GM19023 (cell line): ENCODE data around the gene CCDC40.
"Not testable (repeated sequence)": the region's sequence is repeated elsewhere in the genome, so short reads cannot be mapped to it uniquely, and the experiment has no call there.

ENCODE experiments used
- ATAC-seq: cut with Tn5 transposase; IDR thresholded peaks from one replicate; pipeline ENCODE4 v1.9.1; 2021; ENCODE audit warnings: mild to moderate bottlenecking, moderate library complexity; ENCODE audit not compliant: unreplicated experiment

The CCDC40 gene, protein sequence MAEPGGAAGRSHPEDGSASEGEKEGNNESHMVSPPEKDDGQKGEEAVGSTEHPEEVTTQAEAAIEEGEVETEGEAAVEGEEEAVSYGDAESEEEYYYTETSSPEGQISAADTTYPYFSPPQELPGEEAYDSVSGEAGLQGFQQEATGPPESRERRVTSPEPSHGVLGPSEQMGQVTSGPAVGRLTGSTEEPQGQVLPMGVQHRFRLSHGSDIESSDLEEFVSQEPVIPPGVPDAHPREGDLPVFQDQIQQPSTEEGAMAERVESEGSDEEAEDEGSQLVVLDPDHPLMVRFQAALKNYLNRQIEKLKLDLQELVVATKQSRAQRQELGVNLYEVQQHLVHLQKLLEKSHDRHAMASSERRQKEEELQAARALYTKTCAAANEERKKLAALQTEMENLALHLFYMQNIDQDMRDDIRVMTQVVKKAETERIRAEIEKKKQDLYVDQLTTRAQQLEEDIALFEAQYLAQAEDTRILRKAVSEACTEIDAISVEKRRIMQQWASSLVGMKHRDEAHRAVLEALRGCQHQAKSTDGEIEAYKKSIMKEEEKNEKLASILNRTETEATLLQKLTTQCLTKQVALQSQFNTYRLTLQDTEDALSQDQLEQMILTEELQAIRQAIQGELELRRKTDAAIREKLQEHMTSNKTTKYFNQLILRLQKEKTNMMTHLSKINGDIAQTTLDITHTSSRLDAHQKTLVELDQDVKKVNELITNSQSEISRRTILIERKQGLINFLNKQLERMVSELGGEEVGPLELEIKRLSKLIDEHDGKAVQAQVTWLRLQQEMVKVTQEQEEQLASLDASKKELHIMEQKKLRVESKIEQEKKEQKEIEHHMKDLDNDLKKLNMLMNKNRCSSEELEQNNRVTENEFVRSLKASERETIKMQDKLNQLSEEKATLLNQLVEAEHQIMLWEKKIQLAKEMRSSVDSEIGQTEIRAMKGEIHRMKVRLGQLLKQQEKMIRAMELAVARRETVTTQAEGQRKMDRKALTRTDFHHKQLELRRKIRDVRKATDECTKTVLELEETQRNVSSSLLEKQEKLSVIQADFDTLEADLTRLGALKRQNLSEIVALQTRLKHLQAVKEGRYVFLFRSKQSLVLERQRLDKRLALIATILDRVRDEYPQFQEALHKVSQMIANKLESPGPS

GRCh38 chr17:80035937-80036714 is at the start of gene CCDC40:
TSS of gene CCDC40 (plus strand) at chr17:80036642. CDS start at chr17:80036663, 21 bp downstream.
- ATAC-seq, result peak; percentile 79

- ATAC-seq, result no peak
Observed at GRCh38 chr17:79987187-79987934, 49.1 kb upstream of the CCDC40 start.

DNA sequence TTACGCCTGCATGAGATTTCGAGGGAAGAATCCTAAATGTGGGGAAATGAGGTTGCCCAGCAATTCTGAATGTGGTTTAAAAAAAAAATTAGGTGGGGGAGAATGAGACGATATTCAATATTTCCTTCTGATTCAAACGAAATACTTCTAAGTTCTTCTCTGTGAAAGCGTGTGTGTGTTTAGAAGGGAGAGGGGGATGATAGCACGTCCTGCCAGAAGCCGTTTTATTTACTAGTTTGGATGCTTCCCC is 48.6 kb upstream of the CCDC40 start:
- no peak for ATAC-seq

- ATAC-seq, result no peak
Observed at GRCh38 chr17:79988185-79988971, 48.1 kb upstream of the CCDC40 start.

DNA sequence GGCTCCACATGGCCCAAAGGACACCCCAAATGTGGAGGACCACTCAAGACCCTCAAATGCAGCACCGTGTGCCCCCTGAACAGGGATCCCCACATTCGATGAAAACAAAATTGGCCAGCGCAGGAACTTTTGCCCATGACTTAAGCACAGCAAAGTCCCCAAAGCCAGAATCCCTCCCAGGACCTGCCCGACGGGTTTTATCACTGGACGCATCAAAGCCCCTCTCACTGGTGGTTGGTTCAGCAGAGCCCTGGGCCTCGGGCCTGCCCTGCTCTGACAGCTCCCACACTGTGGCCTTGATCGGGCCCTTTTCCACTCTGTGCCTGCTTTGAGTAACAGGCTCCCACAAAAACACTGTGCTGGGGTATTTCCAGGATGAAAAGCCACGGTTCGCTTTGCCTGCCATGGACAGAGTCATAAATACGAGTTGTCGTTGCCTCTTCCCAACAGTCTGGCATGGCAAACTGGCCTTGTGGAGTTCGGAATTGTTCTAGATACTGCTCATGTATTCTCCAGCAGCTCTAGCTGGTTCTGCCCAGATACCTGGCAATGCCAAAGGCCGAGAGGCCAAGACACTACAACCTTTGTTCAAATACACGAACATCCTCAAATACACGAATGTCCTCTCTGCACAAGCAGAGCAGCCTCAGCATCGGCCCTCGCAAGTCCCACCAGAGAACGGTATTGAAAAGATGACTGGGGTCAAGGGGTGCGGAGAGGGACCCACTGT is 47.2 kb upstream of the CCDC40 start:
- no peak for ATAC-seq

DNA sequence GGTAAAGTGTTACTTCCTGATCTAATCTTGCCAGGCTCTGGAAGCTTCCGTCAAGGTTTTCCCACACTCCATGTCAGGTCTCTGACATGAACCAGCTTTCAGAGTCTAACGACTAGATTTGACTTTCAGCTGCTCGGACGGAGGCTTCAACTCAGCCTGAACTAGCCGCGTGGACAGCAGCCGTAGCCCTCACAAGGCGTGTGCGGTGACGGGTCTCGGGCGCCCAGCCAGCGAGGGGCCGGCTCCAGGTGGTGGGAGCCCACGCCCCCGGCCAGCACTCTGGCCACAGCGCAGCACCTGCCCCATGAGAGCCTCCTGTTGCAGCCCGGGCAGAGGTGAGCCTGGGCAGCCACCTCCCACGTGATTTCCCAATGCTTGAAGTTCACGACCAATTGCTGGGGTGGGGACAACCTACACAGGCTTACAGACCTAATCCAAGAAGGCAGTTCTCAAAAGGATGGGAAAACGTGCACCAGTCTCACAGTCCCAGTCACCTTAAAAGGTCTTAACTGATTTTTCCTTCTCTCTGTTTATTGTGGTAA is 46.3 kb upstream of the CCDC40 start:
- no peak for ATAC-seq

- ATAC-seq, result no peak
Observed at GRCh38 chr17:79990704-79991103, 45.7 kb upstream of the CCDC40 start.

- no peak for ATAC-seq
Observed at GRCh38 chr17:79991140-79991923, 45.1 kb upstream of the CCDC40 start.

- ATAC-seq, result no peak
Observed at GRCh38 chr17:79991924-79992648, 44.4 kb upstream of the CCDC40 start.

DNA sequence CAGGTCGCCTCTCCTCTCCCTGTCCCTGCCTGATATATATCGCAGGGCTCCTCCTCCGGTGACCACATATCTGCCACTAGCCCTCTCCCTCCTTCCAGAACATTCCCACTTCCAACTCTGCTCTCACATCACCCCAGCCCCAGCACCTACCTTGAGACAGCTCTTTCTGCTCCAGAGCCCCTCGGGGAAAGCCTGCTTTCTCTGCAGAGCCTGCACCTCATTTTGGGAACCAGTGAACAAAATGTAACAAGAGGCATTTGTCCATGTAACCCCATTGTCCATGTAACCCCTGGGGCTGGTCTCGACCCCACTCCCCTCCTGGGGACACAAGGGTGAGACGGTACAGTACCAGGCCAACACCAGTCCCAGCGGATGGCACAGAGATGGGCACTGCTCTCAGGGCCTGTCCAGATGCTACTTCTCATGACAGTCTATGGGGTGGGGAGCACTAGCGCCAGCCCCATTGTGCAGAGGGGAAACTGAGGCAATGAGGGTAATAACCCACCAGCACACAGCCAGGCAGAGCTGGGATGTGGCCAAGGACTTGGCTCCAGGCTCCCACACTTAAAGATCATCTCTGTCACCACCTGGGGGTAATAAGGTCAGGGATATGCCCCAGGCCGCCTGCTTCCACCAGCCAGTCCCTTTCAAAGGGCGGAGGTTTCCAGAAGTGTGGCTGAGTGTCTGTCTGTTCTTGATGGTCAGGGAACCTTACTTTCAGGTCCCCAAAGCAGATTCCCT is 43.6 kb upstream of the CCDC40 start:
- ATAC-seq, result no peak

GRCh38 chr17:79993390-79994227 is 42.8 kb upstream of the CCDC40 start:
- ATAC-seq, result no peak

DNA sequence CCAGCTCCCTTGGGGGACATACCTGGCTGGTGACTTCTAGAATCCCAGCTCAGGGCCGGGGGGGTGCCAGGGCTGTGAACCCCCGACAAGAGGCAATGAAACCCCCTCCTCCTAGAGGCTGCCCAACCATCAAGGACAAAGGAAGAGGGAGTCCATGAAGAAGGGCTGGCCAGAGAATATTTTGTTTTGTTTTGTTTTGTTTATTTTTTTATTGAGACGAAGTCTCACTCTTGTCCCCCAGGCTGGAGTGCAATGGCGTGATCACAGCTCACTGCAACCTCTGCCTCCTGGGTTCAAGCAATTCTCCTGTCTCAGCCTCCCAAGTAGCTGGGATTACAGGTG is 42.2 kb upstream of the CCDC40 start:
- not testable (repeated sequence) for ATAC-seq

DNA sequence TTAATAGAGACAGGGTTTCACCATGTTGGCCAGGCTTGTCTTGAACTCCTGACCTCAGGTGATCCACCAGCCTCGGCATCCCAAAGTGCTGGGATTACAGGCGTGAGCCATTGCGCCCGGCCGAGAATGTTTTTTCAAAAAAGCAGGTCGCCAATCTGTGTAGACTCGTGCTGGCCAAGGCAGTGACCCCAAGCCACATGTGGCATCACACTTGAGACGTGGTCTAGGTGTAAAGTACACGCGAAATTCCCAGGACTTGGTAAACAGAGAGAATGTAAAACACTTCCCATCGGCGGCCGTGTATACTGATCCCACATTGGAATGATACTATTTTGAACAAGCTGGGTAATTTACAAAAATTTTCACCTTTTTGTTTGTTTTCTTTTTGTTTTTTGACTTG is 41.8 kb upstream of the CCDC40 start:
- no peak for ATAC-seq

GRCh38 chr17:79995696-79996095 is 40.7 kb upstream of the CCDC40 start:
- no peak for ATAC-seq

GRCh38 chr17:79996291-79996690 is 40.2 kb upstream of the CCDC40 start:
- no peak for ATAC-seq
